GM12874 (cell line): Measurements from ENCODE around the gene EIF3D.

Experiments
- CTCF ChIP-seq: IDR thresholded peaks from 2 replicates; pipeline ENCODE4 v1.5.1; 2011; ENCODE audit warnings: low read depth, mild to moderate bottlenecking, control low read depth, low read length, moderate library complexity; ENCODE audit not compliant: insufficient read depth

Gene EIF3D

GRCh38 chr22:36563001-36563400 is 34.0 kb upstream of the EIF3D start:
- no peak for TF ChIP-seq CTCF

GRCh38 chr22:36562261-36562835 is 33.4 kb upstream of the EIF3D start:
- no peak for TF ChIP-seq CTCF

GRCh38 chr22:36561291-36561811 is 32.4 kb upstream of the EIF3D start:
- no peak for TF ChIP-seq CTCF

GRCh38 chr22:36560001-36560400 is 31.0 kb upstream of the EIF3D start:
- no peak for TF ChIP-seq CTCF

- TF ChIP-seq CTCF = no peak
These were observed 25.1 kb upstream of the EIF3D start for GRCh38 chr22:36554098-36554497.

GRCh38 chr22:36552289-36552688 is 23.3 kb upstream of the EIF3D start:
- TF ChIP-seq CTCF = no peak

GRCh38 chr22:36550701-36551495 is 21.9 kb upstream of the EIF3D start:
- no peak for TF ChIP-seq CTCF
